ENCODE results near the gene DRD4. TPM values are rescaled to one million over a fixed set of nuclear protein-coding genes. Genes with fewer than 3 reads are reported as not detected.
A peak's percentile ranks its signal among the peaks of the same experiment; 100 is the strongest.

DRD4 gene
- polyA plus RNA-seq, 1 donor (not counting 4 experiments of a cell fraction or from before 2014, with no cell fraction given), result not detected

GRCh38 chr11:612201-612960 lies 24.7 kb upstream of the DRD4 start:
- Histone ChIP-seq H3K9me3 (ENCODE audit: control insufficient read depth, low read depth, low read length) (no peaks in the 10 kb centered on the region), H3K27me3 (ENCODE audit: control insufficient read depth, extremely low read depth, insufficient read depth, low read length) (no peaks in the 10 kb centered on the region), H3K36me3 (ENCODE audit: control insufficient read depth in 2 of 2, extremely low read depth in 1 of 2, insufficient read depth in 2 of 2, low read length in 2 of 2) (peaks cover 38 to 41% of the 10 kb centered on the region in 2 experiments), H2AFZ (ENCODE audit: control insufficient read depth, low read length) (no peak overlapping the region), H3K9ac (ENCODE audit: control insufficient read depth, extremely low read depth, insufficient read depth, low read length) (no peak overlapping the region), H3K4me3 (ENCODE audit: control insufficient read depth in 2 of 3, extremely low read depth in 1 of 3, insufficient read depth in 2 of 3, low read depth in 1 of 3, low read length in 3 of 3) (no peak overlapping the region), H3K4me1 (ENCODE audit: control insufficient read depth, extremely low read depth, insufficient read depth, low read length) (peaks cover 25% of the 10 kb centered on the region), H3K27ac (ENCODE audit: control insufficient read depth, insufficient read depth, low read length) (no peak overlapping the region), H3K79me2 (ENCODE audit: control insufficient read depth, insufficient read depth, low read length) (peaks cover 2% of the 10 kb centered on the region), H4K20me1 (ENCODE audit: control insufficient read depth, extremely low read depth, insufficient read depth, low read length) (peaks cover 15% of the 10 kb centered on the region), H3K4me2 (ENCODE audit: control insufficient read depth, extremely low read depth, insufficient read depth, low read depth, low read length) (no peak overlapping the region), H3K9me1 (ENCODE audit: control insufficient read depth, extremely low read depth, insufficient read depth, low read length) (no peaks in the 10 kb centered on the region)
- no peak for DNase-seq (ENCODE audit: low read depth, low spot score)
- no peak for TF ChIP-seq EZH2 (IDR thresholded peaks at IDR 0.05; ENCODE audit: low read length)
- TF ChIP-seq CTCF (optimal IDR thresholded peaks at IDR 0.05 in 1 of 3, IDR thresholded peaks at IDR 0.05 in 1 of 3, conservative IDR thresholded peaks at IDR 0.05 in 1 of 3; ENCODE audit: extremely low read depth in 1 of 3, insufficient read depth in 2 of 3, low read length in 3 of 3), result peak; percentile 13 to 52 (median 29)
- no peak for FAIRE-seq
- dilution Hi-C loops (cut with MboI; ENCODE audit: extremely low pct_ligation_motif_present, low sequenced_read_pairs), result no loop called here

- Histone ChIP-seq H3K79me2 (ENCODE audit: control insufficient read depth, insufficient read depth, low read length) (peaks cover 2% of the 10 kb centered on the region), H3K4me1 (ENCODE audit: control insufficient read depth, extremely low read depth, insufficient read depth, low read length) (peaks cover 25% of the 10 kb centered on the region), H3K9me3 (ENCODE audit: control insufficient read depth, low read depth, low read length) (no peaks in the 10 kb centered on the region), H3K9ac (ENCODE audit: control insufficient read depth, extremely low read depth, insufficient read depth, low read length) (no peak overlapping the region), H3K27me3 (ENCODE audit: control insufficient read depth, extremely low read depth, insufficient read depth, low read length) (no peaks in the 10 kb centered on the region), H3K4me2 (ENCODE audit: control insufficient read depth, extremely low read depth, insufficient read depth, low read depth, low read length) (no peak overlapping the region), H2AFZ (ENCODE audit: control insufficient read depth, low read length) (no peak overlapping the region), H3K9me1 (ENCODE audit: control insufficient read depth, extremely low read depth, insufficient read depth, low read length) (no peaks in the 10 kb centered on the region), H4K20me1 (ENCODE audit: control insufficient read depth, extremely low read depth, insufficient read depth, low read length) (peaks cover 15% of the 10 kb centered on the region), H3K36me3 (ENCODE audit: control insufficient read depth in 2 of 2, extremely low read depth in 1 of 2, insufficient read depth in 2 of 2, low read length in 2 of 2) (peaks cover 33 to 38% of the 10 kb centered on the region in 2 experiments), H3K27ac (ENCODE audit: control insufficient read depth, insufficient read depth, low read length) (no peak overlapping the region), H3K4me3 (ENCODE audit: control insufficient read depth in 2 of 3, extremely low read depth in 1 of 3, insufficient read depth in 2 of 3, low read depth in 1 of 3, low read length in 3 of 3) (no peak overlapping the region)
- FAIRE-seq, result no peak
- TF ChIP-seq CTCF (optimal IDR thresholded peaks at IDR 0.05 in 1 of 3, IDR thresholded peaks at IDR 0.05 in 1 of 3, conservative IDR thresholded peaks at IDR 0.05 in 1 of 3; ENCODE audit: extremely low read depth in 1 of 3, insufficient read depth in 2 of 3, low read length in 3 of 3) (no peak), EZH2 (IDR thresholded peaks at IDR 0.05; ENCODE audit: low read length) (no peak)
- DNase-seq (ENCODE audit: low read depth, low spot score), result no peak
- dilution Hi-C loops (cut with MboI; ENCODE audit: extremely low pct_ligation_motif_present, low sequenced_read_pairs), result no loop called here
Measured at GRCh38 chr11:612961-613300, 24.1 kb upstream of the DRD4 start.
